Measurements from ENCODE around the gene DRAM2. TPM values are rescaled to one million over a fixed set of nuclear protein-coding genes. Genes with fewer than 3 reads are reported as not detected.

Gene DRAM2
- total and polyA plus RNA-seq, 9 of the 15 experiments (the other 6 are each of a cell fraction or from before 2014, with no cell fraction given), result 29.0 to 161 (median 53.5) TPM

DNA sequence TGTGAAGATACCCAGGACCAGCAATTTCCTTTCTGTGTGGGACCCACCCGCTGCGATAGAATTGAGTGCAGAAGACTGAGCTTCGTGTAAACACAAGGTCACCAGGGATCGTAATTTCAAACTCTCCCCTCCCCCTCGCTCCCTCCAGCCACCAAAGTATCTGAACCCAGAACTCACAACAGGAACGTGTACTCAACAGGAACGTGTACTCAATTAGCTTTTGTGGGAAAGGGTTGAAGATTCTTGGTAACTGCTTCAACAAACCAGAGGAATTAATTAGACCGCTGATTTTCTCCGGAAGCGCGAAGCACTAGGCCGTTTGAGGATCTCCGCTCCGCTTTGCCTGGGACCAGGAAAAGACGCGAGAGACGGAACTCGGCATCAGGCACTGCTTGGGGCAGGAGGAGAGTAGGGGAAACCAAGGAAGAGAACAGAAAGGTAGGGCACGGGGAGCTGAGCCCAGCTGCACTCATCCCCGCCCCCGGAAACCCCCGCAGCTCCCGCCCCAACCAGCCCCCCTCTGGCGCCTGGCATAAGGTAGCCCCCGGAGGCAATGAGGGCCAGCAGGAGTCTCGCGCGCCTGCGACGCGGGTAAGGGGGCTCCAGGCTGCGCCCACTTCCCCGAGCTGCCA is 453 bp downstream of the DRAM2 start (continued):
- TF ChIP-seq MEF2A (IDR thresholded peaks at IDR 0.05; ENCODE audit: control insufficient read depth, low read depth, low read length) (no peak), DIDO1 (tag; IDR thresholded peaks at IDR 0.05; ENCODE audit: low read depth) (no peak), FOSL1 (tag; conservative IDR thresholded peaks at IDR 0.05) (no peak; the same call in 1 of the 2 replicates), ZNF253 (CRISPR knock-in tag; conservative IDR thresholded peaks at IDR 0.05) (no peak), SNRNP70 (optimal IDR thresholded peaks at IDR 0.05; ENCODE audit: low read depth, low read length) (no peak), TCF15 (CRISPR knock-in tag; IDR thresholded peaks at IDR 0.05) (no peak), MTA1 (IDR thresholded peaks at IDR 0.05; ENCODE audit: borderline replicate concordance) (no peak), E2F3 (CRISPR knock-in tag; IDR thresholded peaks at IDR 0.05) (no peak), ILF3 (IDR thresholded peaks at IDR 0.05; ENCODE audit: borderline replicate concordance) (no peak), RAD51 (IDR thresholded peaks at IDR 0.05; ENCODE audit: borderline replicate concordance, low read depth) (no peak), ZNF23 (CRISPR knock-in tag; IDR thresholded peaks at IDR 0.05) (no peak), HDAC8 (tag; IDR thresholded peaks at IDR 0.05) (no peak), ZBTB26 (CRISPR knock-in tag; IDR thresholded peaks at IDR 0.05) (peak; percentile 85; the same call in 1 of the 2 replicates), ETV5 (CRISPR knock-in tag; IDR thresholded peaks at IDR 0.05; ENCODE audit: low read depth) (no peak), MEF2D (tag; conservative IDR thresholded peaks at IDR 0.05; ENCODE audit: low read depth) (0 out of 2 replicates have a peak, but pooled peaks have one; percentile 23), SLC30A9 (CRISPR knock-in tag; IDR thresholded peaks at IDR 0.05) (no peak), CHD2 (IDR thresholded peaks at IDR 0.05; ENCODE audit: low read depth, low read length) (peak; percentile 76), REST (IDR thresholded peaks at IDR 0.05; ENCODE audit: borderline replicate concordance) (no peak), REST (CRISPR knock-in tag; IDR thresholded peaks at IDR 0.05; ENCODE audit: low read depth) (no peak)
- TF ChIP-seq, protein P1, sequence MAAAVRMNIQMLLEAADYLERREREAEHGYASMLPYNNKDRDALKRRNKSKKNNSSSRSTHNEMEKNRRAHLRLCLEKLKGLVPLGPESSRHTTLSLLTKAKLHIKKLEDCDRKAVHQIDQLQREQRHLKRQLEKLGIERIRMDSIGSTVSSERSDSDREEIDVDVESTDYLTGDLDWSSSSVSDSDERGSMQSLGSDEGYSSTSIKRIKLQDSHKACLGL (CRISPR knock-in tag; IDR thresholded peaks at IDR 0.05; ENCODE audit: borderline replicate concordance, poor library complexity, severe bottlenecking), result no peak

Measured in K562 (cell line).